HG03103 (cell line): Measurements from ENCODE around the gene C5orf24.

ENCODE experiments used
- ATAC-seq: cut with Tn5 transposase; IDR thresholded peaks from one replicate; pipeline ENCODE4 v1.9.1; 2021; ENCODE audit warnings: low read depth; ENCODE audit not compliant: unreplicated experiment

The C5orf24 gene

DNA sequence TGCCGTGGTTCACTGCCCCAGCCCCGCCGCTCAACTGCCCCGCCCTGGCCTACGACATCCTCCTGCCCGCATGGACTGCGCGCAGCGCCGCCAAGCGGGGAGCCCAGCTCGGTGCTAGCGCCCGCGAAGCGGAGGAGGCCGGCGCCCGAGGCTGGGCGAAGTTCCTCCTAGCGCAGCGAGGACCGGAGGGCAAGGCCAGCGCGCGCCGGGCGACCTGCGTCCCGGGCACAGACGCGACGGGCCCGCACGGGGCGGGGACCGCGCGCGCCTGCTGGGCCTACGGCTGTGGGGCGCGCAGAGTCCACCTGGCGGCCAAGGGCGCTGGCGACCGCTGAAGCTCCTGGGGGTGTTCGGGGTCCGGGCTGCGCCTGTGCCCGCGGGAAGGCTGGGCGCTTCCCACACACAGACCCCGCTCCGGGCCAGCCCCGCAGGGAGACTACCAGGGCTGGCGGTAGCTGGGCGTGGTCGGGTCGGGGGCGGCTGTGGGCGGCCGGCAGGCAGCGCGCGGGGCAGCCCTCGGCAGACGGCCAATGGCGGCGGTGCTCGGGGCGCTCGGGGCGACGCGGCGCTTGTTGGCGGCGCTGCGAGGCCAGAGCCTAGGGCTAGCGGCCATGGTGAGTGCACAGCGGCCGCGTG, 59.0 kb downstream of the C5orf24 start, which contains the start of gene PCBD2:
Gene PCBD2 (plus strand): TSS at position 522 of the 636 bp plus-strand sequence. CDS start 9 bp downstream, at position 531.
- ATAC-seq: peak; percentile 68

DNA sequence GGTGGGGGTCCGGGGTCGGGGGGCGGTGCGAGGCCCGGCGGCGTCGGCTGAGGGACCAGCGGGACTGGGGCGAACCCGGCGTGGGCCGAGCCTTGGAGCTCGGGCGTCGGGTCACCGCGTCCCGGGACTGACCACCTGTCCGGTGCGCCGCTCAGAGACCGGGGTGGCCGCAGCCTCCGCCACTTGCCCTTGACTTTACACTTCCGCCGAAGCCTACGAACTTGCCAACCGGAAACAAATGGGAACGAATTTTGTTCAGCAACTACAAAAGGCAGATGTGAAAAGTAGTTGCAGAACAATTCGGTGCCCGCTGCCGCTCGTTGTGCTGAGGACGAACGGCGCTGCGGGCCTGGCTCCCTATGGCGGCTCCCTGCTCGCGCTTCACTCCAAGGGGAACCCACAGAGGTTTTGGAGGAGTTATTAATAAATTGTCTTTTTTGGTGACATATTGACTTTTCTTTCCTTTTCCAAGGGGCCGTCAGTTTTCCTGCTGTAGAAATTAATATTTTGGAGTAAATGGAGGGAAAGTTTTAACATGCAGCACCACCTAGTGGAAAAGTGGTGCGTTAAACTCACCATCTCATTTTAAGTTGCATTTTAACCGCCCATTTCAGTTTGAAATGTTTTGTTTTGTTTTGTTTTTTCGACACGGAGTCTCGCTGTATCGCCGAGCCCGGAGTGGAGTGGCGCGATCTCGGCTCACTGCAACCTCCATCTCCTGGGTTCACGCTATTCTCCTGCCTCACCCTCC, 59.7 kb downstream of the C5orf24 start:
- peak; percentile 11 for ATAC-seq

- ATAC-seq: no peak
These were observed 61.0 kb downstream of the C5orf24 start for GRCh38 chr5:134906811-134907210.
